Uterus (tissue), 4 donors: Measurements from ENCODE around the gene FOS. TPM values are rescaled to one million over a fixed set of nuclear protein-coding genes. Genes with fewer than 3 reads are reported as not detected.

Experiments
- DNase-seq, 2 donors: peaks; one replicate each; pipeline ENCODE4 v3.0.0-alpha.2; 2019 to 2020
- H3K27ac ChIP-seq, 2 donors: fragments of 200-600 bp; sonication (generic); 1 replicate in 1 of 2; 2 replicates in 1 of 2; pipeline ENCODE4 v1.5.1; 2016 to 2018
- H3K27me3 ChIP-seq, 2 donors: fragments of 200-600 bp; sonication (generic); one replicate each; pipeline ENCODE4 v1.5.1; 2018 to 2019; ENCODE audit warnings: control low read depth in 1 of 2
- H3K36me3 ChIP-seq, 2 donors: fragments of 200-600 bp; sonication (generic); one replicate each; pipeline ENCODE4 v1.5.1; 2019; ENCODE audit warnings: control low read depth in 1 of 2
- H3K4me1 ChIP-seq, 2 donors: fragments of 200-600 bp; sonication (generic); one replicate each; pipeline ENCODE4 v1.5.1; 2018 to 2019; ENCODE audit warnings: control low read depth in 1 of 2
- H3K4me3 ChIP-seq, 2 donors: fragments of 200-600 bp; sonication (generic); 1 replicate in 1 of 2; 2 replicates in 1 of 2; pipeline ENCODE4 v1.5.1; 2018 to 2019; ENCODE audit warnings: mild to moderate bottlenecking in 1 of 2
- H3K9me3 ChIP-seq, 2 donors: fragments of 200-600 bp; sonication (generic); one replicate each; pipeline ENCODE4 v1.5.1; 2019; ENCODE audit warnings: control low read depth in 1 of 2
- POLR2A ChIP-seq, 2 donors: fragments of 450-650 bp; IDR thresholded peaks; one replicate each; pipeline ENCODE4 v1.6.1; 2016; ENCODE audit warnings: antibody characterized with exemption in 2 of 2, mild to moderate bottlenecking in 1 of 2, moderate library complexity in 1 of 2
- intact Hi-C: fragments of 100-400 bp; cut with DNase I; formaldehyde crosslinking; loops from one replicate; pipeline ENCODE4 v1.15.1; 2023; ENCODE audit warnings: low total_unique reads
- total RNA-seq, 4 donors: library from RNA; depleted of rRNA in 3 of 4; stranded (reverse); fragments of >200 nt in 3 of 4; gene quantifications; one replicate each; pipeline versions ENCODE4 v1.1.0 to v1.2.4, GENCODE V29; 2014 to 2023
- TF ChIP-seq, protein P1 (sequence below), 4 experiments: fragments of 200-600 bp in 2 of 4; fragments of 450-650 bp in 2 of 4; sonication (generic) in 2 of 4; IDR thresholded peaks; one replicate each; pipeline ENCODE4 v1.5.1; 2016 to 2019; ENCODE audit warnings: antibody characterized with exemption in 4 of 4, mild to moderate bottlenecking in 2 of 4, moderate library complexity in 1 of 4
- donor health status: DM: yes; HTN: yes; CAD: no.

The FOS gene
- total RNA-seq, 4 donors from 2014 or later, result 29.2 to 1,111 (median 137) TPM

GRCh38 chr14:75311356-75311755 is 32.7 kb downstream of the FOS start:
- H3K9me3 ChIP-seq, result no peaks in the 10 kb centered on the region
- H3K36me3 ChIP-seq, result no peaks in the 10 kb centered on the region
- peaks cover 5 to 7% of the 10 kb centered on the region in 2 donors for H3K4me1 ChIP-seq
- intact Hi-C loops, result no loop called here
- no peak overlapping the region for H3K4me3 ChIP-seq
- peak overlapping the region; percentile 88 for H3K27ac ChIP-seq
- no peaks in the 10 kb centered on the region for H3K27me3 ChIP-seq
- TF ChIP-seq, protein P1, sequence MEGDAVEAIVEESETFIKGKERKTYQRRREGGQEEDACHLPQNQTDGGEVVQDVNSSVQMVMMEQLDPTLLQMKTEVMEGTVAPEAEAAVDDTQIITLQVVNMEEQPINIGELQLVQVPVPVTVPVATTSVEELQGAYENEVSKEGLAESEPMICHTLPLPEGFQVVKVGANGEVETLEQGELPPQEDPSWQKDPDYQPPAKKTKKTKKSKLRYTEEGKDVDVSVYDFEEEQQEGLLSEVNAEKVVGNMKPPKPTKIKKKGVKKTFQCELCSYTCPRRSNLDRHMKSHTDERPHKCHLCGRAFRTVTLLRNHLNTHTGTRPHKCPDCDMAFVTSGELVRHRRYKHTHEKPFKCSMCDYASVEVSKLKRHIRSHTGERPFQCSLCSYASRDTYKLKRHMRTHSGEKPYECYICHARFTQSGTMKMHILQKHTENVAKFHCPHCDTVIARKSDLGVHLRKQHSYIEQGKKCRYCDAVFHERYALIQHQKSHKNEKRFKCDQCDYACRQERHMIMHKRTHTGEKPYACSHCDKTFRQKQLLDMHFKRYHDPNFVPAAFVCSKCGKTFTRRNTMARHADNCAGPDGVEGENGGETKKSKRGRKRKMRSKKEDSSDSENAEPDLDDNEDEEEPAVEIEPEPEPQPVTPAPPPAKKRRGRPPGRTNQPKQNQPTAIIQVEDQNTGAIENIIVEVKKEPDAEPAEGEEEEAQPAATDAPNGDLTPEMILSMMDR (IDR thresholded peaks at IDR 0.05), result no peak
- TF ChIP-seq POLR2A (IDR thresholded peaks at IDR 0.05), result no peak
- DNase-seq, result no peak

GRCh38 chr14:75312341-75312740 is 33.7 kb downstream of the FOS start:
- peak overlapping the region in 1 of 2 donors; percentile 88 for H3K27ac ChIP-seq
- TF ChIP-seq POLR2A (IDR thresholded peaks at IDR 0.05), result no peak
- TF ChIP-seq, protein P1 (IDR thresholded peaks at IDR 0.05), result no peak
- no peaks in the 10 kb centered on the region for H3K9me3 ChIP-seq
- no peak overlapping the region for H3K4me3 ChIP-seq
- H3K36me3 ChIP-seq, result no peaks in the 10 kb centered on the region
- H3K4me1 ChIP-seq, result peaks cover 5 to 7% of the 10 kb centered on the region in 2 donors
- intact Hi-C loops, result no loop called here
- no peak for DNase-seq
- H3K27me3 ChIP-seq, result no peaks in the 10 kb centered on the region

GRCh38 chr14:75313294-75313693 is 34.7 kb downstream of the FOS start:
- no peaks in the 10 kb centered on the region for H3K9me3 ChIP-seq
- H3K36me3 ChIP-seq, result no peaks in the 10 kb centered on the region
- no peak overlapping the region for H3K4me3 ChIP-seq
- peaks cover 5 to 7% of the 10 kb centered on the region in 2 donors for H3K4me1 ChIP-seq
- intact Hi-C loops, result no loop called here
- H3K27ac ChIP-seq, result no peak overlapping the region
- no peak for DNase-seq
- H3K27me3 ChIP-seq, result no peaks in the 10 kb centered on the region
- TF ChIP-seq, protein P1 (IDR thresholded peaks at IDR 0.05), result no peak
- no peak for TF ChIP-seq POLR2A (IDR thresholded peaks at IDR 0.05)

DNA sequence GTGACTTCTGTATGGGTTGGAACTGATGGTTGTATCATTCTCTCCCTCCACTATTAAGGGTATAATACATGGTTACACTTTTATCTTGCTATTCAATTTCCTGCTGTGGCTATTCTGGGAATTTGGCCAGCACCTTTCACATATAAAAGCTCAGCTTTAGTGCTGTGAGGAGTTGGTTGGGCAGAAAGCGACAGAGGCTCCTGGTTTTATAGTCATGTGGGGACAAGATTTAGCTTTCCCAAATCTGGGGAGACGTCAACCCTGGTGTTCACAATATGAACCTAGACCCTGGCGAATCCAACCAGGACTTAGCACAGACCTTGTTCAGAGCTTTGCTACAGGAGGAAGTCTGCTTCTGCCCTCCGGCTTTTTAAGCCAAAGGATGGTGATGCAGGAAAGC is 36.5 kb downstream of the FOS start:
- DNase-seq, result no peak
- Histone ChIP-seq H3K4me1 (peaks cover 5% of the 10 kb centered on the region in 2 donors), H3K36me3 (no peaks in the 10 kb centered on the region), H3K27me3 (no peaks in the 10 kb centered on the region), H3K4me3 (no peak overlapping the region), H3K9me3 (no peaks in the 10 kb centered on the region), H3K27ac (peak overlapping the region in 1 of 2 donors; percentile 14)
- intact Hi-C loops, result no loop called here
- TF ChIP-seq, protein P1 (IDR thresholded peaks at IDR 0.05), result no peak
- TF ChIP-seq POLR2A (IDR thresholded peaks at IDR 0.05), result no peak

GRCh38 chr14:75317148-75317547 is 38.5 kb downstream of the FOS start:
- no peak for DNase-seq
- no peaks in the 10 kb centered on the region for H3K27me3 ChIP-seq
- no peaks in the 10 kb centered on the region for H3K36me3 ChIP-seq
- TF ChIP-seq, protein P1 (IDR thresholded peaks at IDR 0.05), result no peak
- no peak for TF ChIP-seq POLR2A (IDR thresholded peaks at IDR 0.05)
- H3K4me1 ChIP-seq, result no peaks in the 10 kb centered on the region
- H3K4me3 ChIP-seq, result no peak overlapping the region
- H3K9me3 ChIP-seq, result no peaks in the 10 kb centered on the region
- H3K27ac ChIP-seq, result no peak overlapping the region
- intact Hi-C loops, result no loop called here
